Stimulated activated effector memory CD8-positive, alpha-beta T cell treated with anti-CD3 and anti-CD28 coated beads, Interleukin-12 subunit alpha, Interleukin-12 subunit beta, amount 100 ng/mL, for 72 hours (primary cell): ENCODE data around the gene ZFAND2B.

Experiments used
- ATAC-seq: fragments of 150-1000 bp; cut with Tn5 transposase; 2 replicates; pipeline ENCODE4 v1.10.0; 2021
- DNase-seq, 2 donors: peaks; one replicate each; pipeline ENCODE4 v3.0.0; 2021 to 2022; ENCODE audit warnings: low spot score in 2 of 2
- H3K27ac Mint-ChIP-seq: one replicate; pipeline ENCODE4 v1.8.0; 2022; ENCODE audit warnings: mild to moderate bottlenecking, mixed read lengths
- H3K36me3 Mint-ChIP-seq: one replicate; pipeline ENCODE4 v1.8.0; 2022; ENCODE audit warnings: mild to moderate bottlenecking, mixed read lengths
- H3K4me1 Mint-ChIP-seq: one replicate; pipeline ENCODE4 v1.8.0; 2022; ENCODE audit warnings: mixed read lengths
- H3K4me3 Mint-ChIP-seq: one replicate; pipeline ENCODE4 v1.8.0; 2022; ENCODE audit warnings: mild to moderate bottlenecking, mixed read lengths
- H3K9me3 Mint-ChIP-seq: one replicate; pipeline ENCODE4 v1.8.0; 2022; ENCODE audit warnings: mixed read lengths

Gene ZFAND2B

GRCh38 chr2:219206328-219207133 lies at the start of gene ZFAND2B:
ZFAND2B (plus strand) TSS chr2:219206782; CDS start chr2:219206988, 206 bp downstream.
- ATAC-seq (peak; percentile 97), DNase-seq (peak; percentile 96 to 97)
- H3K36me3 Mint-ChIP-seq: peaks cover 40% of the 10 kb centered on the region
- H3K4me1 Mint-ChIP-seq: peaks cover 34% of the 10 kb centered on the region
- H3K4me3 Mint-ChIP-seq: peak within 1 kb of the TSS; percentile 78
- H3K27ac Mint-ChIP-seq: peak within 1 kb of the TSS; percentile 91
- peaks cover 2% of the 10 kb centered on the region for H3K9me3 Mint-ChIP-seq

DNA sequence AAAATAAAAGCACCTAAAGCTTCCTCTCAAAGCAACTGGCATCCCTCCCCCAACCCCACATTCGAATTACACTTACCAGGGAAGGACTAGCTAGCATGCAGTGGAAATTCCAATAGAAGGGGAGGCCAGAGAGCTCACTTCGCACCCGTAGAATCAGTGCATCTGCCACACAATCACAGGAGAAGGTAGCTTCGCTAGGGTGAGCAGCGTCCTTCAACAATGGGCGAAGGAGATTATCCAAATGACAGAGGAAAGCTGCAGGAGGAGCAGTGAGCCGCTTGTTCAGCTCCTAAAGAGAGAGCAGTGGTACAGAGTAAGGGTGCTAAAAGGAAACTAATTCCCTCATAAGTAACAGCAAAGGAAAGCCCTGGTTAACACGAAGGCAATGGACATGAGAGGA lies 49.2 kb upstream of the ZFAND2B start:
- no peak for DNase-seq
- H3K27ac Mint-ChIP-seq: peak overlapping the region; percentile 5
- peaks cover 23% of the 10 kb centered on the region for H3K4me1 Mint-ChIP-seq
- H3K4me3 Mint-ChIP-seq: no peak overlapping the region
- ATAC-seq: no peak
- H3K36me3 Mint-ChIP-seq: peaks cover 50% of the 10 kb centered on the region
- no peaks in the 10 kb centered on the region for H3K9me3 Mint-ChIP-seq

DNA sequence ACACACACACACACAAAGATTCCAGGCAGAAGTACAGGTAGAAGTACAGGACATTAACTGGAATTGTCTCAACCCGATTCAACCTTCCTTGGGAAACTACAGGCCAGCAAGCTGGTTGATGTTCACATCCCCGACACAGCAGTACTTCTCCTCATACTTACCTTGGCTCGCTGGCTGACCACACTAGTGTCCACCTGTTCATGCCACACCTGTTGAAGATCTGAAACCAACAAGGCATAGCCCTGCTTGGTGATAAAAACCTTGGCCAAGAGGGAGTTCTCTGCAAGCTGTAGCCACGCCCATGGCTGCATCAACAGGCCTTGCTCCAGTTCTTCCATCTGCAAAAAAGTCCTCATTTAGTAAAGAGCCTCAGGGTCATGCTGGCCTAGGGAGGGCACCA lies 48.6 kb upstream of the ZFAND2B start:
- Mint-ChIP-seq H3K9me3 (no peaks in the 10 kb centered on the region), H3K27ac (peak overlapping the region; percentile 5), H3K4me3 (no peak overlapping the region), H3K36me3 (peaks cover 46% of the 10 kb centered on the region), H3K4me1 (peaks cover 23% of the 10 kb centered on the region)
- ATAC-seq (no peak), DNase-seq (no peak)

GRCh38 chr2:219158586-219158985 lies 48.0 kb upstream of the ZFAND2B start:
- no peak for DNase-seq
- H3K9me3 Mint-ChIP-seq: no peaks in the 10 kb centered on the region
- ATAC-seq: no peak
- H3K4me1 Mint-ChIP-seq: peaks cover 23% of the 10 kb centered on the region
- H3K27ac Mint-ChIP-seq: no peak overlapping the region
- H3K4me3 Mint-ChIP-seq: no peak overlapping the region
- H3K36me3 Mint-ChIP-seq: peaks cover 41% of the 10 kb centered on the region

- Mint-ChIP-seq H3K36me3 (peaks cover 32% of the 10 kb centered on the region), H3K4me3 (peak overlapping the region; percentile 83), H3K4me1 (peaks cover 23% of the 10 kb centered on the region), H3K27ac (peak overlapping the region; percentile 94), H3K9me3 (no peaks in the 10 kb centered on the region)
- DNase-seq: no peak
- peak; percentile 0 for ATAC-seq
Observed at GRCh38 chr2:219159771-219160185, 46.8 kb upstream of the ZFAND2B start.

DNA sequence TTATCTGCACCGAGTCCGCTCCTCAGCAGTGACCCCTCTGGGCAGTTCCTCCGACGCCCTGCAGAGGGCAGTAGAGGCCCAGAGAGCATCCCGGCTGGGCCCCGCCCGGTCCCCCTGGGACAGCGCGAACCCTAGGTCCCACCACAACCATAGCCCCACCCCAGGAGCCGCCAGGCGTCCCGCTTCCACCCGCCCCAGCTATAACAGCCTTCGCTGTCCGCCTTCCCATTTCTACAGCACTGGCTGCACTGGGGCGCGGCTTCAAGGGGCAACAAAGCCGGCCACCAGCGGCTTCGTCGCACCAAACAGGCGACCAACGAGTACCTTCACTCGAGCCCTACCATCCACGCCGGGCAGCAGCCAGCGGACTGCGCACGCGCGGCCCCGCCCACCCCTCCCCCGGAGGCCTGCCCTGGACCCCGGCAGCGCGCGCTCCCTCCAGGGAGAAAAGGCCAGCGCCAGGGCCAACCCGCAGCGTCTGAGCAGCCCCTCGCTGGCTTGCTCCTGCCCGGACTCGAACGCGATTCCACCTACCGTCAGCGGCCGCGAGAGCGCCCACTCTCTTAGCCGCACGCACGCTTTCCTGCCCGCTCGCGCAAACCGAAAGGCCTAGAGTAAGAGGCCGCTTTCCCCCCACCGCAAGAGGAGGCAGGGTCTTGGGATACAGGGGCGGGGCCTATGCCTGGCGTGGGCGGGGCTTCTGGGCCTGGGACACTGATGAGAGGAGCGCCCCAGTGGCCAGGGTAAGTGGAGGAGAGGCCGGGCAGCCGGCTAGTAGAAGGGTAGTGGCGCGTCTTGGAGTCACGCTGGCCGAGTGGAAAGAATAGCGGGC lies 46.2 kb upstream of the ZFAND2B start, which contains the start of gene NHEJ1:
Gene NHEJ1 (minus strand): TSS at position 630 of the 832 bp plus-strand sequence. CDS start 2,453 bp downstream, outside the sequence.
- Mint-ChIP-seq H3K9me3 (no peaks in the 10 kb centered on the region), H3K4me1 (peaks cover 23% of the 10 kb centered on the region), H3K27ac (peak within 1 kb of the TSS; percentile 94), H3K36me3 (peaks cover 26% of the 10 kb centered on the region), H3K4me3 (peak within 1 kb of the TSS; percentile 83)
- ATAC-seq (peak; percentile 91), DNase-seq (peak; percentile 93 to 98)

DNA sequence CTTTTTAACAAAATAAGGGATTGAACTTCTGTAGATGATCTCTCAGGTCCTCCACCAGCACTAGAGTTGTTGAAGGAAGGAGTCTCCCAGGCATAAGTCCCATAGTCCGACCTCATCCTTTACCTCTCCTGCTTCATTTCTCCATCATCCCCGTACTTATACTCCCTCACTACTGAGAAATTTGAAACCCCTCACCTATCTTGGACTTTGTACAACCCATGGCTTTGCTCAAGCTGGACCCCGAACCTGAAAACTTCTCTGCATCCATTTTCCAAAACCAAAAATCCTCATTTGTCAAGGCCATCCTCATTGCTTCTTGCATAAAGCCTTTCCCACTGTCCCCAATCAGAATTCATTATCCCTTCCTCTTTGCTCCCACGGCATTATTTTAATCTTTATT lies 45.5 kb upstream of the ZFAND2B start:
- H3K27ac Mint-ChIP-seq: peak overlapping the region; percentile 94
- DNase-seq (no peak), ATAC-seq (no peak)
- H3K36me3 Mint-ChIP-seq: peaks cover 22% of the 10 kb centered on the region
- H3K4me1 Mint-ChIP-seq: peaks cover 23% of the 10 kb centered on the region
- H3K4me3 Mint-ChIP-seq: peak overlapping the region; percentile 83
- no peaks in the 10 kb centered on the region for H3K9me3 Mint-ChIP-seq

- no peaks in the 10 kb centered on the region for H3K9me3 Mint-ChIP-seq
- H3K4me3 Mint-ChIP-seq: no peak overlapping the region
- peaks cover 8% of the 10 kb centered on the region for H3K36me3 Mint-ChIP-seq
- DNase-seq (no peak), ATAC-seq (no peak)
- H3K4me1 Mint-ChIP-seq: peaks cover 23% of the 10 kb centered on the region
- no peak overlapping the region for H3K27ac Mint-ChIP-seq
Observed at GRCh38 chr2:219163156-219163555, 43.4 kb upstream of the ZFAND2B start.

DNA sequence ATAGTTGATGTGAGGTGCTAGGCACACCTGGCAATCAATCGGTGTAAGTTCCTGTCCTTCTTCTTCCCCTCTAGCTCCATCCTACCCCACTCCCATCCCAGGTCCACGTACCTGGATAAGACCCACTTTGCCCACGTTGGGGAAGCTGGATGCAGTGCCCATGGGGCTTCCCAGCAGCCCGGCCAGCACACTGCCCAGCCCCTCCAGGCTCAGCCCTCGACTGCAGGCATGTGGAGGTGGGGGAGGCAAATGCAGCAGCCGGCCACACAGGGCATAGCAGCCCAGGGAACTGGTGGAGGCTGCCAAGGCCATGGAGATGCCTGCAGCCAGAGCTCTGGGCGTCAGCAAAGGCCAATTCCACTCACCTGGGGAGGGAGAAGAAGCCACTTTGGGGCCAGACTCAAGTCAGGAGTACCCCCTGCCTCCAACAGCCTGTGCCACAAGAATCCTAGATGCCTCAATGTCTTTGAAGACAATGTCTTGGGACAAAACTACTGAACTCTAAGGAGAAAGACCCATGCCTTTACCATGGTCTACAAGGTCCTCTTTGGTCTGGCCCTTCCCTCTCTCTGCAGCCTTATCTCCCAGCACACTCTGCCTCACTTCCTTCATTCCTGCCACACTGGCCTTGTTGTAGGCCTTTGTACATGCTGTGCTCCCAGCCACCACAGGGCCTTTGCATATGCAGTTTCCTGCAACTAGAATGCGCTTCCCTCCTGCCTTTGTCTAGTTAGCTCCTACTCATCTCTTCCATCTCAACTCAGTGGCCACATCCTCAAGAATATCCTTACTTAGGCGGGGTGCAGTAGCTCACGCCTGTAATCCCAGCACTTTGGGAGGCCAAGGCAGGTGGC lies 41.3 kb upstream of the ZFAND2B start:
- ATAC-seq (no peak), DNase-seq (no peak)
- Mint-ChIP-seq H3K27ac (no peak overlapping the region), H3K4me3 (no peak overlapping the region), H3K36me3 (peaks cover 13% of the 10 kb centered on the region), H3K4me1 (peaks cover 38% of the 10 kb centered on the region), H3K9me3 (no peaks in the 10 kb centered on the region)

GRCh38 chr2:219167997-219168396 lies 38.6 kb upstream of the ZFAND2B start:
- H3K27ac Mint-ChIP-seq: peak overlapping the region; percentile 49
- H3K4me3 Mint-ChIP-seq: no peak overlapping the region
- ATAC-seq: no peak
- no peak for DNase-seq
- H3K4me1 Mint-ChIP-seq: peaks cover 33% of the 10 kb centered on the region
- no peaks in the 10 kb centered on the region for H3K9me3 Mint-ChIP-seq
- peaks cover 32% of the 10 kb centered on the region for H3K36me3 Mint-ChIP-seq

DNA sequence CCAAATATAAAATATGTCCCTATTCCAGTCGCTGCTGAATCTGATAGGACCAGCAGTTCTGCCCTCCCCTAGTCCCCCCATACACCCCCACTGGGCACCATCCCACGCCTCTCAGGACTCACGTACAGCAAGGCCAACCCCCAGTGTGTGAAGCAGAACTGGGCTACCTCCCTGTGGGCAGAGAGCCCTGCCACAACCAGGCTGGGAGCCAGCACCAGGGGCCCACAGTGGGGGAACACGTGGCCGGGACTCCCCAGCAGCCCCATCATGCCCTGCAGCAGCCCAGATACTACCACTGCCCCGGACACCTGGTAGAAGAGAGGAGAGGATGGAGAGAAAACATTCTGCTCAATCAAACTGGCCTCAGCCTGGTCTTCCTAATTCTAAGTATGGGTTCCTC lies 38.1 kb upstream of the ZFAND2B start:
- peaks cover 37% of the 10 kb centered on the region for H3K4me1 Mint-ChIP-seq
- no peak overlapping the region for H3K4me3 Mint-ChIP-seq
- no peak for ATAC-seq
- DNase-seq: no peak
- peak overlapping the region; percentile 49 for H3K27ac Mint-ChIP-seq
- H3K36me3 Mint-ChIP-seq: peaks cover 37% of the 10 kb centered on the region
- no peaks in the 10 kb centered on the region for H3K9me3 Mint-ChIP-seq

- Mint-ChIP-seq H3K36me3 (peaks cover 41% of the 10 kb centered on the region), H3K9me3 (no peaks in the 10 kb centered on the region), H3K27ac (peak overlapping the region; percentile 81), H3K4me3 (no peak overlapping the region), H3K4me1 (peaks cover 40% of the 10 kb centered on the region)
- DNase-seq: no peak
- no peak for ATAC-seq
Observed at GRCh38 chr2:219168932-219169331, 37.6 kb upstream of the ZFAND2B start.

DNA sequence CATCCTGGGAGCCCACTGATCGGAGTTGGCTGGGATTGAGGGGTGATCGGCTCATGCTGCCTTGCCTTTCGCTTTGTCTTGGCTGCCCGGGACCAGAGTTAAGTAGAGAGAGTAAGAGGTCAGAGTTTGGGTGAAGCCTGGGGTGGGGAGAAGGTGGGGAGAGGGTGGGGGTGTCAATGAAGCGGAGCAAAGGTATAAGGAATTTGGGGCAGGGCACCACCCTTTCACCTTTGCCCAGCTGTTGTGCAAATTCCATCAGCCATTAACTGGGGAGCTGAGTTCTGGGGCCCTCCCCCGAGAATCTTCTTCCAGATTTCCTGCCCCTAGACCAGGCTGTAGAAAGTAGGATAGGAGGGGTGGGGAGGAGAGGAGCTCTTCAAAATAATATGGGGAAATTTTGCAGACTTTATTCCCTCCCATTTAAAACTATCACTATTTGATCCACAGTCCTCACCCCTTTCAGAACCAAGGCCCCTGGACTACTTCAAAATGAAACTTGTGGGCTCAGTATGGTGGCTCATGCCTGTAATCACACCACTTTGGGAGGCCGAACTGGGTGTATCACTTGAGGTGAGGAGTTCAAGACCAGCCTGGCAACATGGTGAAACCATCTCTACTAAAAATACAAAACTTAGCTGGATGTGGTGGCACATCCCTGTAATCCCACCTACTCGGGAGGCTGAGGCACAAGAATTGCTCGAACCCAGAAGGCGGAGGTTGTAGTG lies 36.5 kb upstream of the ZFAND2B start, which contains the start of gene SLC23A3:
Gene SLC23A3 (minus strand): TSS at position 100 of the 725 bp plus-strand sequence. CDS start 45 bp downstream, at position 55.
- no peaks in the 10 kb centered on the region for H3K9me3 Mint-ChIP-seq
- peaks cover 53% of the 10 kb centered on the region for H3K36me3 Mint-ChIP-seq
- peaks cover 50% of the 10 kb centered on the region for H3K4me1 Mint-ChIP-seq
- peak within 1 kb of the TSS; percentile 81 for H3K27ac Mint-ChIP-seq
- DNase-seq (no peak), ATAC-seq (peak; percentile 73)
- no peak within 1 kb of the TSS for H3K4me3 Mint-ChIP-seq

- Mint-ChIP-seq H3K27ac (peak overlapping the region; percentile 81), H3K4me1 (peaks cover 57% of the 10 kb centered on the region), H3K9me3 (no peaks in the 10 kb centered on the region), H3K4me3 (no peak overlapping the region), H3K36me3 (peaks cover 64% of the 10 kb centered on the region)
- no peak for ATAC-seq
- peak in 1 of 2 donors; percentile 64 for DNase-seq
Observed at GRCh38 chr2:219171231-219171651, 35.3 kb upstream of the ZFAND2B start.
